Measurements from ENCODE around the gene KIF2A.
"Not testable (repeated sequence)": the region's sequence is repeated elsewhere in the genome, so short reads cannot be mapped to it uniquely, and the experiment has no call there.

The KIF2A gene

DNA sequence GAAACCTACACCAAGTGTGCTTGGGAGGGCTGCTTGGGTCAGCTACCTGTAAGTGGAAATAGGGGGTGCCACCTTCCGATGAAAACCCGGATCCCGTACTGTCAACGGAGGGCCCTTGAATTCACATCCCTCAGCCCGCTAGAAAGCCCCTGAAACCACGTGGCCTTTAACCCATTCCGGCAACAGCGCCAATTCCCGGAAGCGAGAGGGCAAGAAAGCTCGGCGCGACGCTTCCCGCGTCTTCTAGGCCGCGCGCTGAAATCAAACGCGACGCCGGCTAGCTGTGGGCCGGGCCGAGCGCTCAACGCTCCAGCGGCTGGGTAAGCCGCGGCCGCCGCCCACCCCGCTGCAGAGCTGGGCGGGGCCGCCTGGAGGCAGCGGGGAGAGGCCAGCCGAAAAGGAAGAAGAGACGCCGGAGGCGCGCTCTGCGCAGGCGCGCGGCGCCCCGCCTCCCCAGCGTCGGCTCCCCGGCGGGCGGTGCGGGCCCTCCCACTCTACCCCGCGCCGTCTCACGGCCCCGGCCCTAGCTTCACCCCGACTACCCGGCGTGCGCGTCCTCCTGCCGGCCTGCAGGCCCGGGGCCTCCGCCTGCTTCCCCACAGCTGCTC lies at the start of gene KIF2A:
KIF2A (plus strand) TSS at position 492 of the 608 bp plus-strand sequence. CDS start 267 bp downstream, outside the sequence.
- peak; percentile 84 to 94 for DNase-seq

DNA sequence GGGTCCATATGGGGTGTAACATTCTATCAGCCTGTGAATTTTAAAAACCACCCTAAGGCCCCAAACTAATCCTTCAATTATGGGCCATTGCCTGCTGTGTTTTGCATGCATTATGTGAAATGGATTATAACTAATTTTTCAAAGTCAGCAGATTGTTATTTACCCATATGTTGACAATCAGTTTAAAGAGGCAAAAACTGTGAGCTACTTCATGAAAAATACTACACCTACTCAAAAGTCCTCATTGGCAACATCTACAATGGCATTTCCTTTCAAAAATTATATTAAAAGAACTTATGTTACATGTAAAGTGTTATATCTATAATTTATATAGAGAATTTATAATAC lies 49.0 kb upstream of the KIF2A start:
- DNase-seq: no peak

DNA sequence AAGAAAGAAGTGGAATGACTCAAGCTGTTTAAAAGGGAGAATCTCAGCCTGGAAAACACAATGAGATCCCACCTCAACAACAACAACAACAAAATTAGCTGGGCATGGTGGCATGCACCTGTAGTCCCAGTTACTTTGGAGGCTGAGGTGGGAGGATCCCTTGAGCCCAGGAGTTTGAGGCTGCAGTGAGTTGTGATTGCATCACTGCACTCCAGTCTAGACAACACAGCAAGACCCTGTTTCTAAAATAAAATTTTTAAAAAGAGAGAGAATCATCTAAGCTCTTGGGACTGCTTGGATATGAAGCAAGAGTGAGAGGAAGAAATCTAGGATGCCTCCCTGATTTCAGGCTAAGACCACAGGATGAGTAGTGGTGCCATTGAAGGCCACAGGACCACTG lies 47.4 kb upstream of the KIF2A start:
- DNase-seq: no peak

- DNase-seq: no peak
Measured at GRCh38 chr5:62259699-62260250, 46.2 kb upstream of the KIF2A start.

- DNase-seq: no peak
Measured at GRCh38 chr5:62260513-62260912, 45.5 kb upstream of the KIF2A start.

DNA sequence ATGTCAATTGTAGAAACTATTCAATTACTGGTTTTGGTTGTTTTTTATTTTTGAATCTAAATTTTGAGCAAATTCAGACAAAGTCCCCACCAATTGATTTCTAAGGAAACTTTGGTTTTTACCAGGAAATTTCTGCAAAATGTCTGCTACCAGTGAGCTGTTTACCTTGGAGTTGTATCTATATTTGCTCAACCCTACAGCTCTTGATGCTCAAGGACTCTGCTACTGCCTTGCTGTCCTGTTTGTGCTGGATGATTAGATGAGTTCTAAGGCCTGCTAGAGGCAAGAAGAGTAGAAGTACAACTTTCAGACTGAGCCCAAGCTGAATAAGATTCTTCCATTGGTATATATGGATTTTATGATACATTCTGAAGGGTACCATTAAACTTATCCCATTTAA lies 42.6 kb upstream of the KIF2A start:
- no peak for DNase-seq

- no peak for DNase-seq
Measured at GRCh38 chr5:62265648-62266112, 40.3 kb upstream of the KIF2A start.

GRCh38 chr5:62266573-62266972 lies 39.4 kb upstream of the KIF2A start:
- no peak for DNase-seq

GRCh38 chr5:62268234-62268633 lies 37.8 kb upstream of the KIF2A start:
- DNase-seq: no peak

DNA sequence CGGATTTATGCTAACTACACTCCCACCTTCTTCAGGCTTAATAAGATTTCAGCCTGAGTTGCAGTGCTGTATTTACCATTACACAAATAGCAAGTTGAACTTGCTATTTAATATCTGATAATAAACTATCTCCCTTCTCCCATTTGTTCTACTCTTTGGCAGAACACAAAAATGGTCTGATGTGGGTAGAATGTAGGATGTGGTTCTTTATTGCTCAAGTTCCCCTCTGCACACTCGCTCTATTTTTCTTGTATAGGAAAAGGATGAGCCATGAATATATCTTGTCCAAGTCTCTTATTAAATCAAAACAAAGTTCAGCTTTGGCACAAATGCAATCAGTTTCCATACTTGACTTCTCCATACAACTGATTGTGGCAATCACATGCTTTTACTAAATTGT lies 37.2 kb upstream of the KIF2A start:
- DNase-seq: no peak

GRCh38 chr5:62271370-62271769 lies 34.6 kb upstream of the KIF2A start:
- no peak for DNase-seq

- no peak for DNase-seq
Measured at GRCh38 chr5:62271870-62272269, 34.1 kb upstream of the KIF2A start.

DNA sequence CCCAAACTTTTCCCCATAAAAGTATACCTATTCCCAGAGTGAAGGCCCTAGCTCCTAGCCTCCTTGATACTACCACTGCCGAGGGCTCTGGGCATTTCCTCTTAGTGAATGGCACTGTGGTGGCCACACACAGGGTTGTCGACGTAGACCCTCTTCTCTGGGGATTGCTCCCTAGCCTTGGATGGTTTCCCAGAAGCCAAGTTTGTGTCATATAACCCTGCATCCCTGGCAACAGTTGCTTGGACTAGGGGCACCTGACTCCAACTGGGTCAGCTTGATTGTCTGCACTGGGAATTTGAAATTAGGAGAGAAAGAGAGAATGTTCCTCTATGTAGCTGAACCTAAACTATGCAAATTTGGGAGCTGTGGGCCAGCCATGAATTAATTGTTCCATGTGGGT lies 32.3 kb upstream of the KIF2A start:
- no peak for DNase-seq

GRCh38 chr5:62275581-62275980 lies 30.4 kb upstream of the KIF2A start:
- DNase-seq: no peak

DNA sequence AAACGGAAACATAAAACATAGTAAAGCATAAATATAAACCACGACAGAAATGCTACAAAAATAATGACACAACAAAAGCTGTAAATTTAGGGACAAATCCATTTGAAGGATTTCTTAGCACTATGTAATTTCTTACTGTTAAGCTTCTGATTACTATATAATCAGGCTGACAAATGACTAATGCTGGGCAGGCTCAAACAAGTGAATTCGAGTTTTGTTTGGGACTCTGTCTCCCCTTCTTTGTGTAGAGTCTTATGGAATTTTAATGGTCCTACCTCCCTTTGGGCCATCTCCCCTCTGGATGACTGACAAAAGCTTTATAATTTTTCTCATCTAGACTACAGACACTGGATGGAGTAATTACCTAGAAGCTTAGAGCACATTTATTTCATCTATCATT lies 24.6 kb upstream of the KIF2A start:
- DNase-seq: no peak

- no peak for DNase-seq
Measured at GRCh38 chr5:62282064-62282463, 23.9 kb upstream of the KIF2A start.

- DNase-seq: no peak
Measured at GRCh38 chr5:62283005-62283404, 23.0 kb upstream of the KIF2A start.

GRCh38 chr5:62283861-62284260 lies 22.1 kb upstream of the KIF2A start:
- no peak for DNase-seq

- no peak for DNase-seq
Measured at GRCh38 chr5:62284946-62285891, 20.8 kb upstream of the KIF2A start.

GRCh38 chr5:62286834-62287233 lies 19.2 kb upstream of the KIF2A start:
- DNase-seq: no peak

DNA sequence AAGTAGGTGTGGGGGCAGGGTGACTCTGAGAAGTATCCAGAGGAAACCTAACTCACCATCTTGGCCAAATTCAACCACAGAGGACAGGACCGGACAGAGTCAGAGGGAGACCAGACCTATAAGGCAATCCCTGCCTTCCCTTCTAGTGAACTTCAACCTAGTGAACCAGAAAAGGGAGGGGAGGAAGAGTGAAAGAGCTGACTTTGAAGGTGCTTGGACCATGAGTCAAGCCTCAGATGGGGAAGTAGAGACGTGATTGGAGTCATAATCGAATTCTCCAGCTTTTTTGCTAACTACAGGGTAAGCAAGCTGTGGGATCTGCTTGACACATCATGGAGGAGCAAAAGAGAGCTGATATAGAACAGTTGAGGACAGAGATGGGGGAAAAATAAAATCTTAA lies 18.8 kb upstream of the KIF2A start:
- no peak for DNase-seq

GRCh38 chr5:62288118-62288517 lies 17.9 kb upstream of the KIF2A start:
- no peak for DNase-seq

DNA sequence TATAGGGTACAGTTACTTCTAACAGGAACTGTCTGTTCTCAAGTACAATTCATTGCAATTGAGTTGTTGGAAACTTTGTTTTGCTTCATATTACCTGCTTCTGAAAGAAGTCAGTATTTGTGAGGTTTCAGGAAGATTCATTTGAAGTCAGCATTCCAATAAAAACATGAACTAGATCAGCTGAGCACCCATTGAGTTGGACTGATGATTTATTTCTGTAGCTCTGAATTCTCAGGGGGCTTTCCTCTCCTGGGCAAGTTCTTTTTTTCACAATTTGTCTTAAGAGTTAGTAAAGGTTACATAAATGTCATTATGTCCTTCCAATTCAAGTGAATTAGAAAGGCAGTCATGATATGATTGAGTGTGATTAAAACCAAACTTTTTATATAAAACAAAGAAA lies 16.2 kb upstream of the KIF2A start:
- no peak for DNase-seq

DNA sequence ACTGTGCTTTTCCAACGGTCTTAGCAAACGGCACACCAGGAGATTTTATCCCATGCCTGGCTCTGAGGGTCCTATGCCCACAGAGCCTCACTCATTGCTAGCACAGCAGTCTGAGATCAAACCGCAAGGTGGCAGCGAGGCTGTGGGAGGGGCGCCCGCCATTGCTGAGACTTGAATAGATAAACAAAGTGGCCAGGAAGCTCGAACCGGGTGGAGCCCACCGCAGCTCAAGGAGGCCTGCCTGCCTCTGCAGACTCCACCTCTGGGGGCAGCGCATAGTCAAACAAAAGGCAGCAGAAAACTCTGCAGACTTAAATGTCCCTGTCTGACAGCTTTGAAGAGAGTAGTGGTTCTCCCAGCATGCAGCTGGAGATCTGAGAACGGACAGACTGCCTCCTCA lies 14.2 kb upstream of the KIF2A start:
- not testable (repeated sequence) for DNase-seq

Measured in SW 1271 (cell line).